Spleen (tissue), 11 donors: ENCODE measurements around the gene ADARB1. TPM values are rescaled to one million over a fixed set of nuclear protein-coding genes. Genes with fewer than 3 reads are reported as not detected.
A peak's percentile ranks its signal among the peaks of the same experiment; 100 is the strongest.

Experiments used
- DNase-seq: peaks from one replicate; pipeline ENCODE4 v3.0.0-alpha.2; 2020
- H3K27ac ChIP-seq, 8 donors: fragments of 200-600 bp; sonication (generic) in 7 of 8; 1 replicate in 4 of 8; 2 replicates in 4 of 8; pipeline versions ENCODE4 v1.5.0 to v1.8.0; 2016 to 2021; ENCODE audit warnings: inconsistent platforms in 4 of 8, mild to moderate bottlenecking in 4 of 8, moderate library complexity in 1 of 8
- H3K27me3 ChIP-seq, 7 donors: fragments of 200-600 bp; sonication (generic) in 6 of 7; replicated peaks in 1 of 7; 1 replicate in 4 of 7; 2 replicates in 3 of 7; pipeline versions ENCODE4 v1.5.0 to v1.8.0; 2016 to 2021; ENCODE audit warnings: inconsistent platforms in 3 of 7, mild to moderate bottlenecking in 1 of 7
- H3K36me3 ChIP-seq, 6 donors: fragments of 200-600 bp; sonication (generic) in 5 of 6; 1 replicate in 4 of 6; 2 replicates in 2 of 6; pipeline versions ENCODE4 v1.5.0 to v1.8.0; 2016 to 2021; ENCODE audit warnings: inconsistent platforms in 2 of 6
- H3K4me1 ChIP-seq, 6 donors: fragments of 200-600 bp; sonication (generic) in 5 of 6; 1 replicate in 3 of 6; 2 replicates in 3 of 6; pipeline versions ENCODE4 v1.5.0 to v1.8.0; 2016 to 2021; ENCODE audit warnings: inconsistent platforms in 3 of 6
- H3K4me3 ChIP-seq, 8 donors: fragments of 200-600 bp; sonication (generic) in 7 of 8; 1 replicate in 4 of 8; 2 replicates in 4 of 8; pipeline versions ENCODE4 v1.5.0 to v1.8.0; 2016 to 2021; ENCODE audit warnings: inconsistent platforms in 4 of 8, mild to moderate bottlenecking in 4 of 8, moderate library complexity in 2 of 8
- H3K9me3 ChIP-seq, 8 donors: fragments of 200-600 bp; sonication (generic) in 7 of 8; 1 replicate in 4 of 8; 2 replicates in 4 of 8; pipeline versions ENCODE4 v1.5.0 to v1.8.0; 2016 to 2021; ENCODE audit warnings: inconsistent platforms in 4 of 8
- CTCF ChIP-seq, 11 experiments: fragments of 200-600 bp in 7 of 11; fragments of 450-650 bp in 4 of 11; sonication (generic) in 4 of 11; IDR thresholded peaks in 8 of 11; conservative IDR thresholded peaks in 3 of 11; 1 replicate in 7 of 11; 2 replicates in 4 of 11; pipeline versions ENCODE4 v1.4.0 to v1.8.0; 2016 to 2021; ENCODE audit warnings: antibody characterized with exemption in 11 of 11, inconsistent platforms in 4 of 11, mild to moderate bottlenecking in 1 of 11
- POLR2A ChIP-seq, 3 donors: fragments of 450-650 bp; IDR thresholded peaks; one replicate each; pipeline ENCODE4 v1.5.1; 2017; ENCODE audit warnings: antibody characterized with exemption in 3 of 3, mild to moderate bottlenecking in 1 of 3
- POLR2AphosphoS5 ChIP-seq, 3 donors: sonication (generic); formaldehyde crosslinking; IDR thresholded peaks; one replicate each; pipeline ENCODE4 v1.5.1; 2017; ENCODE audit warnings: antibody characterized with exemption in 3 of 3
- WGBS, 5 donors: extraction: QIAGEN DNeasy Blood & Tissue Kit in 3 of 5; methylation state at CpG; one replicate each; pipeline versions ENCODE4 v1.1.5 to v1.1.7; 2013 to 2018; 5-methylcytosine and 5-hydroxymethylcytosine counted together
- intact Hi-C: fragments of 100-400 bp; cut with DNase I; formaldehyde crosslinking; loops from one replicate; pipeline ENCODE4 v1.15.0; 2023; ENCODE audit warnings: low total_unique reads
- polyA plus RNA-seq, 3 donors: library from polyadenylated mRNA; stranded (reverse); fragments of 200-250 nt; gene quantifications; one replicate each; pipeline ENCODE4 v1.2.1, GENCODE V29; 2013
- total RNA-seq, 7 donors: library from RNA; depleted of rRNA in 3 of 7; stranded (reverse); fragments of >200 nt in 3 of 7; fragmentation: NEBNext Ultra II Directional in 4 of 7; extraction: Animal tissue kit (Norgen Biotek cat#: 25700) in 4 of 7; gene quantifications; one replicate each; pipeline versions ENCODE4 v1.1.0 to v1.2.1, GENCODE V29; 2016 to 2021
- donor health status: healthy with polysubstance abuse.
- donor health status: DM: no; HTN: no; CAD: no; lungs with moderate emphysema.
- donor health status: DM: no; HTN: no; CAD: no.
- donor health status: Bipolar disorder and iron deficiency.
- donor health status: healthy.
- donor health status: DM: no; HTN: no; CAD: no.
- donor health status: DM: yes; HTN: yes; CAD: no.

Gene ADARB1
- total and polyA plus RNA-seq, 10 donors: 9.1 to 50.8 (median 29.0) TPM

- Histone ChIP-seq H3K27ac (no peak overlapping the region), H3K9me3 (no peaks in the 10 kb centered on the region), H3K4me3 (no peak overlapping the region), H3K4me1 (peaks cover 14 to 36% (median 32%) of the 10 kb centered on the region in 6 donors), H3K27me3 (peaks cover 0 to 9% (median 0%) of the 10 kb centered on the region in 7 donors), H3K36me3 (no peaks in the 10 kb centered on the region)
- no peak for TF ChIP-seq POLR2AphosphoS5 (IDR thresholded peaks at IDR 0.05)
- TF ChIP-seq POLR2A (IDR thresholded peaks at IDR 0.05): no peak
- no peak for TF ChIP-seq CTCF (IDR thresholded peaks at IDR 0.05 in 8 of 11, conservative IDR thresholded peaks at IDR 0.05 in 3 of 11)
- intact Hi-C loops: loop anchor here (10.0 kb wide), 1 partner anchor 53 kb away; no protein-coding TSS in a partner anchor
- no peak for DNase-seq
- 92 to 95% (median 94%) methylated on average over 18 to 32 of the region's 32 CpGs for WGBS, 5 donors
These were observed 2.3 kb upstream of the ADARB1 start for GRCh38 chr21:45071874-45072737.

- DNase-seq: no peak
- Histone ChIP-seq H3K9me3 (no peaks in the 10 kb centered on the region), H3K4me3 (peak overlapping the region in 2 of 8 donors; percentile 93 to 98), H3K27me3 (peaks cover 0 to 9% (median 0%) of the 10 kb centered on the region in 7 donors), H3K27ac (no peak overlapping the region), H3K36me3 (no peaks in the 10 kb centered on the region), H3K4me1 (peaks cover 16 to 43% (median 34%) of the 10 kb centered on the region in 6 donors)
- no peak for TF ChIP-seq CTCF (IDR thresholded peaks at IDR 0.05 in 8 of 11, conservative IDR thresholded peaks at IDR 0.05 in 3 of 11)
- no peak for TF ChIP-seq POLR2AphosphoS5 (IDR thresholded peaks at IDR 0.05)
- no peak for TF ChIP-seq POLR2A (IDR thresholded peaks at IDR 0.05)
- 93 to 97% (median 95%) methylated on average over 29 of the region's 29 CpGs for WGBS, 5 donors
- intact Hi-C loops: loop anchor here (10.0 kb wide), 1 partner anchor 52 kb away; no protein-coding TSS in a partner anchor
These were observed 1.6 kb upstream of the ADARB1 start for GRCh38 chr21:45072738-45073300.

GRCh38 chr21:45073301-45074047 lies 906 bp upstream of the ADARB1 start:
- intact Hi-C loops: loop anchor here (10.0 kb wide), 1 partner anchor 51 kb away; no protein-coding TSS in a partner anchor
- Histone ChIP-seq H3K4me1 (peaks cover 23 to 50% (median 40%) of the 10 kb centered on the region in 6 donors), H3K4me3 (peak overlapping the region; percentile 78 to 98 (median 89)), H3K36me3 (no peaks in the 10 kb centered on the region), H3K9me3 (no peaks in the 10 kb centered on the region), H3K27me3 (peaks cover 0 to 9% (median 0%) of the 10 kb centered on the region in 7 donors), H3K27ac (peak overlapping the region in 6 of 8 donors; percentile 76 to 93 (median 88))
- no peak for TF ChIP-seq CTCF (IDR thresholded peaks at IDR 0.05 in 8 of 11, conservative IDR thresholded peaks at IDR 0.05 in 3 of 11)
- no peak for TF ChIP-seq POLR2A (IDR thresholded peaks at IDR 0.05)
- TF ChIP-seq POLR2AphosphoS5 (IDR thresholded peaks at IDR 0.05): no peak
- WGBS, 5 donors: 23 to 48% (median 32%) methylated on average over 24 to 40 of the region's 42 CpGs
- DNase-seq: peak; percentile 86
